Colonic mucosa (tissue), 4 donors: ENCODE measurements around the gene TAF13. TPM values are rescaled to one million over a fixed set of nuclear protein-coding genes. Genes with fewer than 3 reads are reported as not detected.

Source experiments
- DNase-seq: peaks from one replicate; pipeline ENCODE4 v3.0.0-alpha.2; 2020
- H3K27ac ChIP-seq: fragments of 200-600 bp; one replicate; pipeline ENCODE4 v1.8.0; 2021
- H3K27me3 ChIP-seq: fragments of 200-600 bp; one replicate; pipeline ENCODE4 v1.8.0; 2021
- H3K36me3 ChIP-seq: fragments of 200-600 bp; one replicate; pipeline ENCODE4 v1.8.0; 2021
- H3K4me1 ChIP-seq: fragments of 200-600 bp; one replicate; pipeline ENCODE4 v1.8.0; 2021; ENCODE audit warnings: mild to moderate bottlenecking
- H3K4me3 ChIP-seq: fragments of 200-600 bp; one replicate; pipeline ENCODE4 v1.8.0; 2021
- H3K9ac ChIP-seq, 2 donors: one replicate each; pipeline ENCODE4 v1.7.0; 2013; ENCODE audit warnings: control low read depth in 2 of 2, low read depth in 2 of 2, low read length in 2 of 2
- H3K9me3 ChIP-seq: fragments of 200-600 bp; one replicate; pipeline ENCODE4 v1.8.0; 2021
- CTCF ChIP-seq: fragments of 200-600 bp; IDR thresholded peaks from one replicate; pipeline ENCODE4 v1.8.0; 2022; ENCODE audit warnings: antibody characterized with exemption, mild to moderate bottlenecking
- intact Hi-C: fragments of 100-400 bp; cut with DNase I; formaldehyde crosslinking; loops from one replicate; pipeline ENCODE4 v1.14.1; 2022
- total RNA-seq, 2 donors: library from RNA; stranded (reverse); fragmentation: NEBNext Ultra II Directional in 1 of 2; extraction: Animal tissue kit (Norgen Biotek cat#: 25700) in 1 of 2; gene quantifications; one replicate each; pipeline ENCODE4 v1.2.1, GENCODE V29; 2021
- donor health status: healthy.
- donor health status: DM: no; HTN: no; CAD: no.
- donor health status: DM: no; HTN: no; CAD: no.

The TAF13 gene
- total RNA-seq, 2 donors from 2014 or later = 49.4 to 50.9 TPM

- DNase-seq = no peak
- Histone ChIP-seq H3K9me3 (no peaks in the 10 kb centered on the region), H3K27me3 (no peaks in the 10 kb centered on the region), H3K9ac (no peak overlapping the region), H3K4me1 (no peaks in the 10 kb centered on the region), H3K27ac (no peak overlapping the region), H3K4me3 (no peak overlapping the region), H3K36me3 (no peaks in the 10 kb centered on the region)
- TF ChIP-seq CTCF = no peak
- intact Hi-C loops = no loop called here
Measured at GRCh38 chr1:109046671-109047070, 29.1 kb downstream of the TAF13 start.

GRCh38 chr1:109045595-109045994 is 30.2 kb downstream of the TAF13 start:
- no peak overlapping the region for H3K4me3 ChIP-seq
- intact Hi-C loops = no loop called here
- no peak for TF ChIP-seq CTCF
- no peaks in the 10 kb centered on the region for H3K36me3 ChIP-seq
- no peak for DNase-seq
- no peak overlapping the region for H3K27ac ChIP-seq
- H3K9ac ChIP-seq = no peak overlapping the region
- H3K9me3 ChIP-seq = no peaks in the 10 kb centered on the region
- H3K27me3 ChIP-seq = no peaks in the 10 kb centered on the region
- no peaks in the 10 kb centered on the region for H3K4me1 ChIP-seq

GRCh38 chr1:109041621-109042468 is 34.0 kb downstream of the TAF13 start, which contains the start of gene WDR47:
TSS of gene WDR47 (minus strand) at chr1:109042102. CDS start at chr1:109023512, 18,590 bp downstream.
- DNase-seq = peak; percentile 96
- intact Hi-C loops = no loop called here
- TF ChIP-seq CTCF = no peak

GRCh38 chr1:109040989-109041620 is 34.7 kb downstream of the TAF13 start:
- Histone ChIP-seq H3K4me1 (no peaks in the 10 kb centered on the region), H3K9ac (peak overlapping the region; percentile 76 to 89), H3K36me3 (no peaks in the 10 kb centered on the region), H3K27me3 (no peaks in the 10 kb centered on the region), H3K27ac (peak overlapping the region; percentile 82), H3K9me3 (no peaks in the 10 kb centered on the region), H3K4me3 (peak overlapping the region; percentile 94)
- no peak for TF ChIP-seq CTCF
- DNase-seq = peak; percentile 32
- intact Hi-C loops = no loop called here

More at GRCh38 chr1:109041621-109042468, 34.0 kb downstream of the TAF13 start, which contains the start of gene WDR47:
- H3K4me1 ChIP-seq = no peaks in the 10 kb centered on the region
- H3K4me3 ChIP-seq = peak within 1 kb of the TSS; percentile 94
- no peaks in the 10 kb centered on the region for H3K36me3 ChIP-seq
- peak within 1 kb of the TSS; percentile 76 to 89 for H3K9ac ChIP-seq
- no peaks in the 10 kb centered on the region for H3K9me3 ChIP-seq
- H3K27ac ChIP-seq = peak within 1 kb of the TSS; percentile 82
- no peaks in the 10 kb centered on the region for H3K27me3 ChIP-seq

- no peak for DNase-seq
- Histone ChIP-seq H3K27ac (no peak overlapping the region), H3K4me3 (peak overlapping the region; percentile 94), H3K9ac (peak overlapping the region in 1 of 2 donors; percentile 26), H3K27me3 (no peaks in the 10 kb centered on the region), H3K4me1 (no peaks in the 10 kb centered on the region), H3K36me3 (no peaks in the 10 kb centered on the region), H3K9me3 (no peaks in the 10 kb centered on the region)
- intact Hi-C loops = no loop called here
- no peak for TF ChIP-seq CTCF
Measured at GRCh38 chr1:109040627-109040988, 35.2 kb downstream of the TAF13 start.
